NCI-H748 treated with DMSO at 0.1 percent for 48 hours (cell line): ENCODE data around the gene ALCAM.

Source experiments
- DNase-seq: peaks from one replicate; lab custom pipeline; 2025; lab: John Stamatoyannopoulos, UW

ALCAM gene

GRCh38 chr3:105429034-105429762, 62.5 kb downstream of the ALCAM start:
- DNase-seq = peak; percentile 60

- no peak for DNase-seq
Observed at GRCh38 chr3:105430455-105430854, 63.7 kb downstream of the ALCAM start.

GRCh38 chr3:105431200-105431599, 64.5 kb downstream of the ALCAM start:
- DNase-seq = peak; percentile 26

GRCh38 chr3:105435277-105435676, 68.6 kb downstream of the ALCAM start:
- DNase-seq = no peak

GRCh38 chr3:105436687-105437086, 70.0 kb downstream of the ALCAM start:
- DNase-seq = no peak

- DNase-seq = no peak
Observed at GRCh38 chr3:105440113-105440512, 73.4 kb downstream of the ALCAM start.

- DNase-seq = no peak
Observed at GRCh38 chr3:105444725-105445124, 78.0 kb downstream of the ALCAM start.

- DNase-seq = no peak
Observed at GRCh38 chr3:105448338-105448982, 81.8 kb downstream of the ALCAM start.

- DNase-seq = no peak
Observed at GRCh38 chr3:105449414-105449813, 82.7 kb downstream of the ALCAM start.

GRCh38 chr3:105456017-105456416, 89.3 kb downstream of the ALCAM start:
- no peak for DNase-seq

- no peak for DNase-seq
Observed at GRCh38 chr3:105458518-105459215, 92.0 kb downstream of the ALCAM start.

GRCh38 chr3:105459566-105460290, 93.0 kb downstream of the ALCAM start:
- DNase-seq = no peak

GRCh38 chr3:105463620-105464019, 96.9 kb downstream of the ALCAM start:
- DNase-seq = no peak

- DNase-seq = no peak
Observed at GRCh38 chr3:105465251-105465853, 98.6 kb downstream of the ALCAM start.

GRCh38 chr3:105466072-105466471, 99.4 kb downstream of the ALCAM start:
- no peak for DNase-seq

GRCh38 chr3:105466495-105467404, 100.0 kb downstream of the ALCAM start:
- DNase-seq = no peak

GRCh38 chr3:105470851-105471250, 104.1 kb downstream of the ALCAM start:
- DNase-seq = no peak

- DNase-seq = no peak
Observed at GRCh38 chr3:105473521-105474223, 107.0 kb downstream of the ALCAM start.

GRCh38 chr3:105480768-105481167, 114.1 kb downstream of the ALCAM start:
- no peak for DNase-seq

GRCh38 chr3:105483476-105483875, 116.8 kb downstream of the ALCAM start:
- no peak for DNase-seq
